Measurements from ENCODE around the gene FCRL4. TPM values are rescaled to one million over a fixed set of nuclear protein-coding genes. Genes with fewer than 3 reads are reported as not detected.

Gene FCRL4
- total RNA-seq, 2 experiments from 2014 or later: not detected

DNA sequence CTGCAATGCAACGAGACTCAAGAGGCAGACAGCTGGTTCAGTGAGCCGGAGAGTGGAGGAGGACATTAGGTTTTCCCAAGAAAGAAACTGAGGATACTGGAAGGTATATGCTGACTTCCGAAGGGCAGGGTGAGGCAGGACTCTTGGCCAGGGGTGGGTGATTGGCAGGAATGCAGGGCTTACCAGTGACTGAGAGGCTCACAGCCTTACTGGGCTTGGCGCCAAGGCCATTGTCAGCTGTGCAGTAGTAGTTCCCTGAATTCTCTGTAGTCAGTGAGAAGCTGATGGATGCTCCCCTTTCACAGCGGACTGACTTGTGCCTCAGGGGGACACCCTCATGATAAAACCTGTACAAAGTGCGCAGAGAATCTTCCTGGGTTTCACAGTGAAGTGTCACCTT, 55.2 kb downstream of the FCRL4 start:
- CTCF ChIA-PET: no interaction called here
- peaks cover 8% of the 10 kb centered on the region for H3K27me3 Mint-ChIP-seq (ENCODE audit: low read depth)
- POLR2A ChIA-PET: no interaction called here
- no peaks in the 10 kb centered on the region for H3K36me3 Mint-ChIP-seq (ENCODE audit: low read depth)
- no peaks in the 10 kb centered on the region for H3K4me1 Mint-ChIP-seq (ENCODE audit: low read depth)
- no peak overlapping the region for H3K4me3 Mint-ChIP-seq
- DNase-seq (no peak), ATAC-seq (no peak)
- H3K27ac Mint-ChIP-seq: no peak overlapping the region
- no peaks in the 10 kb centered on the region for H3K9me3 Mint-ChIP-seq (ENCODE audit: insufficient read depth)

DNA sequence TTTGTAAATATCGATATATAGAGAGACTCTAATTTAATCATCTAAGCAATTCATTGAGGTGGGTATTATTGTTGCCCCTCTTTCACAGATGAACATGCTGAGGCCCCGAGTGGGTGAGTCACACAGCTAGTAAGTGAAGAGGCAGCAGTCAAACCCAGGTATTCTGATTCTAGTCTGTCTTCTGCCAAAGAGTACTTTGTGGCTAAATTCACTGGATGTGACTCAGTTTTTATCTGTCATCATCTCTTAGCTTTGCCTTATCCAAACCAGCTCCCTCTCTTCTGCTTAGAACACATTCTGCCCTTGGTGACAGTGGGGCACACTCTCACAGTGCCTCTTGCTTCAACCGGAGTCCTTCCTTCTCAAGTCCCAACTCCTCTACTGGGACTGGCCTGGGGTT, 57.0 kb downstream of the FCRL4 start:
- Mint-ChIP-seq H3K4me3 (no peak overlapping the region), H3K27me3 (ENCODE audit: low read depth) (peaks cover 11% of the 10 kb centered on the region), H3K4me1 (ENCODE audit: low read depth) (no peaks in the 10 kb centered on the region), H3K9me3 (ENCODE audit: insufficient read depth) (no peaks in the 10 kb centered on the region), H3K27ac (no peak overlapping the region), H3K36me3 (ENCODE audit: low read depth) (no peaks in the 10 kb centered on the region)
- DNase-seq: no peak
- ATAC-seq: no peak
- ChIA-PET POLR2A (no interaction called here), CTCF (no interaction called here)

DNA sequence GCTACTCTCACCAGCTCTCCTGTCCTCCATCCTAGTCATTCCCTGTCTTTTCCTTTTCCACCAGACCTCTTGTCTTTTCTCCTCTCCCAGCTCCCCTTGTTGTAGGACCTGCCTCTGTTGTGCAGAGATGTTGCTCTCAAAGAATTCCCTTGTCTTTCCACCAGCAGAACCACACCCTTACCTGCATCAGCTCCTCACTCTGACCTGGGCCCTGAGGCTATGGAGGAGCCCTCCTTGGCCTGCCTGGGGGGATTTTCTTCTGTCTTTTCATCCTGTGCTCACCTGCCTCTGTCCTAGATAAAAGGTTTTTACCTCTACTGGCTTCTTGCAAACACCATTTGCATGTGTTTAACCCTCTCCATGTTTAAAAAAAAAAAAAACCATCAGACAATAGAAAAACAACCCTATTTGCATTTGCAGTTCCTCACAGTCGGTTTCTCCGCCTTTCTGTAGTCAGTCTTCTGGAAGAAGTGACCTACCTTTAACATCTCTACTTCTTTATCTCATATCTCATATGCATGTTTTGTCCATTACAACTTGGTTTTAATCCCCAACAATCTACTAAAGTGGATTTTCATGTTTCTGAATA, 57.6 kb downstream of the FCRL4 start:
- no peaks in the 10 kb centered on the region for H3K9me3 Mint-ChIP-seq (ENCODE audit: insufficient read depth)

DNA sequence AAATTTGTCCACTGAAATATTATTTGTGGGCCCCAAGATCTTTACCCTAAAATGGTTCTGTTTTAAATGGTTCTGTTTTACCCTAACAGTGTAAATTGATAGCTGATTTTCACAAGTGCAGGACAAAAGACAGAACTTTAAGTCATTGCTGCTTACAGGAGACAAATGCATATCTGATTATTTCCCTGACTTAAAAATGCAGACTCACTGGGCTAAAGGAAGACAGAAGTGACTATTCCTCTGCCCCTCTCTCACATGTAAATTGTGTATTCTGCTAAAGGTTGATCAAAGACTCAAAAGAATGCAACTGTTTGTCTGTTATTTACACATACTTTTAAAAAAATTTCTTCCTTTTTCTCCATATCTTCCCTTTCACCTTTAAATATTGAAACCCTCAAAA, 58.3 kb downstream of the FCRL4 start:
- H3K36me3 Mint-ChIP-seq (ENCODE audit: low read depth): no peaks in the 10 kb centered on the region

More for the DNA sequence above, 57.6 kb downstream of the FCRL4 start:
- no peak overlapping the region for H3K4me3 Mint-ChIP-seq
- no peaks in the 10 kb centered on the region for H3K36me3 Mint-ChIP-seq (ENCODE audit: low read depth)
- ATAC-seq (no peak), DNase-seq (no peak)
- no peak overlapping the region for H3K27ac Mint-ChIP-seq
- CTCF ChIA-PET: no interaction called here
- no peaks in the 10 kb centered on the region for H3K4me1 Mint-ChIP-seq (ENCODE audit: low read depth)
- H3K27me3 Mint-ChIP-seq (ENCODE audit: low read depth): peaks cover 12% of the 10 kb centered on the region
- POLR2A ChIA-PET: no interaction called here

DNA sequence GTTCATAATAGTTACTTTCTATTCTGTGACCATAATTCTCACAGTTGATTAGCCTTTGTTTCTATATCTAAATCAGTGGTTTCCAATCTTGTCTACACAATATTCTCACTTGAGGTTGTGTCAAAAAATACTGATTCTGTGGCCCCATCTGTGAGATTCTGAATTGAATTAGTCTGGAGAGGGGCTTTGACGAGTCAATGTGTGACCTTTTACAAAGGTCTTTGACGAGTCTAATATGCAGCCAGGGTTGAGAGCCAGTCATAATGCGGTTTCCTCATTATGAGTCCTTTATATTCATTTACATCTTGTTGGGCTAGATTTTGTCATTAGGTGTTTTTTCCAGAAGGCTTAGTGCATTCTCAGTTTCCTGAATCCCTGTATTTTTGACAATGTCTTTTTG, 65.3 kb downstream of the FCRL4 start:
- no peaks in the 10 kb centered on the region for H3K4me1 Mint-ChIP-seq (ENCODE audit: low read depth)
- H3K27ac Mint-ChIP-seq: no peak overlapping the region
- no peaks in the 10 kb centered on the region for H3K9me3 Mint-ChIP-seq (ENCODE audit: insufficient read depth)
- POLR2A ChIA-PET: no interaction called here
- peaks cover 33% of the 10 kb centered on the region for H3K27me3 Mint-ChIP-seq (ENCODE audit: low read depth)
- no peaks in the 10 kb centered on the region for H3K36me3 Mint-ChIP-seq (ENCODE audit: low read depth)
- CTCF ChIA-PET: no interaction called here
- ATAC-seq: no peak
- H3K4me3 Mint-ChIP-seq: no peak overlapping the region
- DNase-seq: no peak

More for the DNA sequence above, 58.3 kb downstream of the FCRL4 start:
- Mint-ChIP-seq H3K9me3 (ENCODE audit: insufficient read depth) (no peaks in the 10 kb centered on the region), H3K27me3 (ENCODE audit: low read depth) (peaks cover 14% of the 10 kb centered on the region), H3K4me3 (no peak overlapping the region), H3K27ac (no peak overlapping the region), H3K4me1 (ENCODE audit: low read depth) (no peaks in the 10 kb centered on the region)
- ATAC-seq: no peak
- DNase-seq: no peak
- ChIA-PET CTCF (no interaction called here), POLR2A (no interaction called here)

DNA sequence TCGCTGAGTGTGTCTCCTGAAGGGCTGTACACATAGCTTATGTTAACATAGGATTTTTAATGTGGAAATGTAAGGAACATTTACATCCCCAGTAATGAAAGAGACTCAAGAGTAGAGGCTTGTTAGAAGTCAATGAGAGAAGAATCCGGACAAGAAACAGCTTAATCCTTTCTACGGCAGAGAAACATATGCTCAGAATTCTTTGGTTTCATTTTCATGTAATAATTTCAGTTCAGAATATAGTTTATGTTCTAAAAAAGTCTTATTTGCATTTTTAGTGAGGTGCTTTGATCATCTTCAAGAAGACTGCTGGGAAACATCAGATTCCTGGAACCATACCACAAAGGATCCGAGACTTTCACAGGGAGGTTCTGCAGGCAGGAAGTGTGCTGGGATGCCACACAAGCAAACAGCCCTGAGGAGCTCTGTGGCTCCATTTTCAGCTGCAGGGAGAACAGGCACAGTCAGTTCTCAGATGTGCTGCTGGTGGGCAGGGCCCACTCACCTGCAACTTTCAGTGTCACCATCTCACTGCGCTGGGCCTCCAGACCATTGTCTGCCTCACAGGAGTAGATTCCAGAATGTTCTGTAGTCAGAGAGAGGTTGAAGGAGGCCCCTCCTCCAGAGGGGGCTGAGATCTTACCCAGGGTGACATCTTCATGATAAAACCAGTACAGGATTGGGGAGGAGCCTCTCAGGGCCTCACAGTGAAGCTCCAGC, 74.0 kb downstream of the FCRL4 start:
- peaks cover 11% of the 10 kb centered on the region for H3K27me3 Mint-ChIP-seq (ENCODE audit: low read depth)
- POLR2A ChIA-PET: no interaction called here
- no peak for ATAC-seq
- CTCF ChIA-PET: interaction anchor here (1.5 to 1.8 kb wide), 2 partner anchors 29 to 56 kb away, joined by 3 to 5 read pairs; no protein-coding TSS in a partner anchor
- H3K4me3 Mint-ChIP-seq: no peak overlapping the region
- H3K9me3 Mint-ChIP-seq (ENCODE audit: insufficient read depth): no peaks in the 10 kb centered on the region
- H3K27ac Mint-ChIP-seq: no peak overlapping the region
- H3K36me3 Mint-ChIP-seq (ENCODE audit: low read depth): no peaks in the 10 kb centered on the region
- no peak for DNase-seq
- peaks cover 6% of the 10 kb centered on the region for H3K4me1 Mint-ChIP-seq (ENCODE audit: low read depth)

Other genes starting within 250 kb of the FCRL4 start
- gene FCRL5, start 45.6 kb downstream of the FCRL4 start, total RNA-seq: under 1 TPM; 0.10 to 0.11 TPM
- gene FCRL3, start 102.7 kb upstream of the FCRL4 start, total RNA-seq: under 1 TPM; 0.37 to 0.42 TPM
- gene FCRL2, start 179.0 kb upstream of the FCRL4 start, total RNA-seq: not detected
- not detected for gene FCRL1, start 222.0 kb upstream of the FCRL4 start, total RNA-seq
- not detected for gene CD5L, start 243.7 kb upstream of the FCRL4 start, total RNA-seq